NCI-H2196 treated with DMSO at 0.1 percent for 48 hours (cell line): Measurements from ENCODE around the gene RNF130.
"Not testable (repeated sequence)": the region's sequence is repeated elsewhere in the genome, so short reads cannot be mapped to it uniquely, and the experiment has no call there.

ENCODE experiments used
- DNase-seq: peaks from one replicate; lab custom pipeline; 2025; ENCODE audit not compliant: unreplicated experiment; lab: John Stamatoyannopoulos, UW

RNF130 gene

DNA sequence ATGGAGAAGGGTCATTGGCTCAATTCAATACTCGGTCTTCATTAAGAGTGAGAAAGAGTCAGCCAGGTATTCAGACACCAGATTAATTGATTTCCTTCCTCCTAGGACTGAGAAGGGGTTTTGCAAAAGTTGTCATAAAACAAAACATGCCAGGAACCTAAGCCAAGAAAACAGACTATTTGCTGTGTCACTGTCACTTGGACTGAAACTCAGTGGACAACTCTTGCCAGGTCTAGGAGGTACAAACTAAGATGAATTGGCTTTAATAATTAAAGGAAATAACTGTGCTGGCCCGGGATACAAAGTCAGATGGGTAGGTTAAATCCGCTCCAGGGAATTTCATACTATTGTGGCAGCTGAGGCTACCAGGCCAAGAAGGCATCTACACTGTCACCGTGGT, 92.8 kb downstream of the RNF130 start:
- no peak for DNase-seq

DNA sequence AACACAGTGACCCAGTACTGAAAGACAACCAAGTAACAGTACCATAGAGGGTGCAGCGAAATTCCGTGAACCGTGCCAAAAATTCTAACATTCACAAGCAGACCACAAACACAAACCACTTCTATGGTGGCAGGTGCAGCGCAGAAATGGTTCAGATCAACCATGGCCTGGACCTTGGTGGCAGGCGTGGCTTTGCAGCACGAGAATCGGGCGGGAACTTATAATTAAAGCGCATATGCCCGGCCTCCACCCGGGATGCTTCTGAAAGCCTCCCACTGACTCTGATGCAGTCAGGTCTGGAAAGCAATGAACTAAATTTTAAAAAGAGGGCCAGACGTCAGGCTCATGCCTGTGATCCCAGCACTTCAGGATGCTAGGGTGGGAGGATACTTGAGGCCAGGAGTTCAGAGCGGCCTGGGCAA, 95.8 kb downstream of the RNF130 start:
- DNase-seq = no peak

DNA sequence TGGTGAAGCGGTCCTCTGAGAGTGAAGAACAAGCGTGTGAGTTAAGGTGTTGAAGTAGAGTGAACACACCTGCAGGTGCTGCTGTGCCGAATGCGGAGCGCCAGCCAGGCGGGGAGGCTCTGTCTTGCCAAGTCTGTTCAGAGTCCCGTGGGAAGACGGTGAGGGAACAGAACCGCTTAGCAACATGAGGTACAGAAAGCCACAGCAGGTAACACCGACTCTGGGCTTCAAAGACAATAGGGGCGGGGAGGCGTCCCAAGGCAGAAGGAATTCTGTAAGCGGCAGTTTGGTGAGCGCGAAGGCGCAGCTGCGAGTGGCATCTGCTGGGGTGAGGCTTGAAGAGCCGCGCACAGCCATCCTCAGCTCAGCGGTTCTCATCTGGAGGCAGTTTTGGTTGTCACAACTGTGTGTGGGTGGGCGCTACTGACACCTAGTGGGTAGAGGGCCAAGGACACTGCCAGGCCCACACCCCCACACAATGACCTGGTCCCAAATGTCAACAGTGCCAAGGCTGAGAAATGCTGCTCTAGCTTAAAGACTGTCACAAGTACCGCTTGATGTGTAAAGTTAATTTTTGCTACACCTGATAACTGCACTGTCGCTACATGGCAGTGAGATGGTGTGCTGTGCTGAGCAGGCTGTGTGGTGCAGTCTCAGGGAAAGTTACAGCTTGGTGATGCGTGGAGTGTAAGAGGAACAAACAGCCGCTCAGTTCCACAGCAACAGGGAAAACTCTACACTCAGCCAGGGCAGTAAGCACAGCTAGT, 96.4 kb downstream of the RNF130 start:
- no peak for DNase-seq

DNA sequence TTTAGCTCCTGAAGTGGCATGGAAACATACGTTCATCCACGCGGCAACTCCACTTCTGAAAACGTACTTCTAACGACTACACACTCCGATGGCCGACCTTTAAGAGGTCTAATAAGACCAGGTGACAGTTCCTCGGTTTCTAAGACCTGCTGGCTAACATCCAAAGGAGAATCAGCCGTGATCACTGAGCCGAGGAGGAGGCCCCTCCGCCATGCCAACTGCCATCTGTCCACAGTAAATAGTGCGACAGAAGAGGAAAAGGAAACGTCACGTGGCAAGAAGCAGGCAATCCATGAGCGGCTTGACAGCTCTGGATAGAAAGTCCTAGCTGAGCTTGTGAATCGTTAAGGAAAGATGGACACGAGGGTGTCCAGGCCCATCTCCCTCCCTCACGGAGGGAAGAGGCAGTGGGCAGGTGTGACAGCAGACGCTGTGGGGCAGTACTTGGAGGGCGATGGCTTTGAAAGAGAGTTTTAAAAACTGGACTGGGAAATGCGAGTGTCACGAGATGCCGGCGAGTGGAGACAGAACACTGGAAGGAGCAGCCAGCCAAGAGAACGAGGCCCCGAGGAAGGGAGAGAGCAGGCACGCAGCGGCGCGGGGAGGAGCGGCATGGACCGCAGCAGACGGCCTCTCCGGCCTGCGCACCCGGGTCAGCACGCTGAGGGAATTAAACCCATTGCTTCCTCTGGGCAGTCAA, 97.2 kb downstream of the RNF130 start:
- DNase-seq = no peak

DNA sequence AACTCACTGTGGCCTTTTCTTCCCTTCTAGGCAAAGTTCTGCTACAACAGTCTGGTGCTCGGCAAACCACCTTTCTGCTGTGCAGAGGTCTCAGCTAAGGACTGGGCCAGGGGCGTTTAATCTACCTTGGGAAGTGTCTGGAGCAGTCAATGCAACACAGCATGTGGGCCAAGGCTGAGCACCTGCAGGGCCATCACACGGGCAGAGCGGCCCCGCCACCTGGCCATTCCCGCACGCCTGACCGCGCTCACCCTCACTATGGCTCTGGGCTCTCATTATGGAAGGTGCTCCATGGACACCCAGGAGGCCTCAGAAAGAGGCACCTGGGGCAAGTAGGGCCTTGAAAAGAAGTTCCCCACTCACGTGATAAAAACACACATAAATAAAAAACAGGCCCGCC, 98.2 kb downstream of the RNF130 start:
- DNase-seq = no peak

DNA sequence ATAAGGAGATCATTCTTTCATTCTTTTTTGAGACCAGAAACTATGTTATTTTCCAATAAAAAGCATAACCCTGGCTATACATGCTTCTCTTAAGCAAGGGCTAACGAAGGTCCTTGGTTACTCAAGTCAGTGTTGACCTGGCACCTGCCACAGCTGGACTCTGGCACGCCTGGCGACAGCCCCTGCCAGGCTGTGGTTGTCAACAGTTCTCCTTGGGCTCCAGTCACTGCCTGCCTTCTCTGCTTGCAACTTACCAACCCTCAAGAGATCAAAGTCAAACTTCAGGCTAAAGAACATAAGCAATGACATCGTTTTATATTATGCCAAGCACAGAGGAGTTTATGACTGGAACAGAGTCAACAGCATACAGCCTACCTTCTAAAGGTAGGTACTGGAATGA, 102.4 kb downstream of the RNF130 start:
- no peak for DNase-seq

DNA sequence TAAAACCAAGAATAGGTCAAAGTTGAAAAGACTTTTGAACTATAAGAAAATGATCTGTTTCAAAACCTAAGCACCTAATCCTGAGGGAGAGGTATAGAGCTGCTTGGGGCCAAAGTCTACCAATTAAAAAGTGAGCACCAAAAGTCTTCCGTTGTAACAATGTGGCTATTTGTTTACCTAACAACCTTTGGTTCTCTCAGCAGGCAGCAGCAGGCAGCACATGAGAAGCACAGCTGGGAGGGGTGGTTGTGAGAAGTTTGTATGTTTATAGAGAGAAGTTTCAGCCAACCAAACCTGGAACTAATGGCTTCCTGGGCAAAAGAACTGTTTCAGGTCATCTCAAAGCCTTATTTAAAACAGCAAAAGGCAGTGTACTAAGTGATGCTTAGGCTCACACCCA, 104.1 kb downstream of the RNF130 start:
- DNase-seq = no peak

DNA sequence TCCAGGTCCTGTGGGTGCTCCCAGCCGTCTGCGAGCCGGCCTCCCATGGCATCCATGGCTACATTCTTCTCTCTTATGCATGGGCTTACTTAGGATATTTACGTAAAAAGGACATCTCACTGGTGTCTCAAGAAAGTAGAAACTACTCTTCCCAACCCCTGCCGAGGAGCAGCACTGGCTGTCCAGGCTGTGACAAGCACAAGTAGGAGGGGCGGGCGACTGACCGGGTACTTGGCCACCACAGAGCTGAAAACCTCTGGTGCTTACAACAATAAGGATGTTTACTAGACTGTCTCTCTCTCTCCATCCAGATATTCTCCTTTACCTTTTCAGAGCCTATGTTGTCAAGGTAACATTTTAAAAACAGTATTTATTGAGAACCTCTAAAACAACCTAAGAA, 107.5 kb downstream of the RNF130 start:
- DNase-seq = no peak

DNA sequence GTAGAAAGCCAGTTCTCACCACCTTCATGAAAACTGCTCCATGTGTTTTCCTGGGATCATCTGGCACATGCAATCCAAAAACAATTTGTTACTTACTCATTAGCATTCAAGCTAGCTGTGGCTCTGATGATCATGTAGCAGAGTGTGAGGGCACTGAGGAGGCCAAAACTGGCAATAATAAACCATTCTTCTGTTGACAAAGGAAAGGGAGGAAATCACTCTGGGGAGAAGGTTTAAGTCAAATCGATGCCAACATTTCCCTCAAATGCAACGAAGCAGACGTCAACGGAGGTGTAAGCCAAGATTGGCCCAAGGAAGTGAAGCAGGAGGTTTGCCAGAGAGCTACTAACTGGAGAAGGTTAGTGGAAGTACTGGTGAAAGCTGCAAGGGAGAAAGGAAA, 108.2 kb downstream of the RNF130 start:
- DNase-seq = no peak

DNA sequence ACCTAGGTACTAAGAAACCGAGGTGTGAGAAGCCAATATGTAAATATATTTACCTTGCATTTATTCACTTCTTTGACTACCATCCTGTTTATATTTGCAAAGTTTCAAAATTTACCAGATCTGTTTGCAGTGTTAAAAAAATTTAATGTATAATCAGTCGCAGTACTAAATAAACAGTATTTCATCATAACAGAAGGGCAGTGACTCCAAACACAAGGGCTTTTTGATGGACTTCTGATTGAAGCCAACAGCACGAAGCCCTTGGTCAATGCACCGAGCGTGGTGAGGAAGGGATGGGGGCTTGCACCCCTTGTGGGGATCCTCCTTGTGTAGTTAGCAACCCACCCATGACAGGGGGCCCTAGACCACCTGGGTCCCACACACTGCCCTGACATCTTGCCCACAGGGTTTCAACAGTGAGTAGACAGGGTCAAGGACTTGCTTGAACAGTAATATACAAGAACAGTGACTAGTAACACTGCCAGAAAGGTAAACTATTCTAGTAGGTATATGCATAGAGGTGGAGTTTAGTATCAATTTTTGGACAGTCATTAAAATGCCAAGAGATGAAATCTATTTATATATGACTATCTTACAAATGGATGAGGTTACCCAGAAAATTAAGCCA, 111.2 kb downstream of the RNF130 start:
- no peak for DNase-seq

DNA sequence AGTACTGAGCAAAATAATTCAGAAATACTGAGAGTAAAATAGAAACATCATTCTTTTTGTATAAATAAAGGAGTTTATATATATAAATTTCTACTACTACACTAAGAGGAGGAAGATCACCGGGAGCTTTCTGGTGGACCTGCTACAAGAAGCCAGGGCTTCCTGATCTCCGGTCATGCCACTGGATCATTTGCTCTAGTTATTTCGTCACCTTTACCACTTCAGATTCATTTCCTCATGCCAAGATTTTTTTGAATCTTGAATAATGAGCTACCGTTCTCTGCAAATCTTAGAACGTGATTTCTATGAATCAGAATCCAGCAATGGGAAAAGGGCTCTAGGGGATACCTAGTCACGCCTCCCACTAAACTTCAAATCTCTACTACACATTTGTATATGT, 111.9 kb downstream of the RNF130 start:
- no peak for DNase-seq

DNA sequence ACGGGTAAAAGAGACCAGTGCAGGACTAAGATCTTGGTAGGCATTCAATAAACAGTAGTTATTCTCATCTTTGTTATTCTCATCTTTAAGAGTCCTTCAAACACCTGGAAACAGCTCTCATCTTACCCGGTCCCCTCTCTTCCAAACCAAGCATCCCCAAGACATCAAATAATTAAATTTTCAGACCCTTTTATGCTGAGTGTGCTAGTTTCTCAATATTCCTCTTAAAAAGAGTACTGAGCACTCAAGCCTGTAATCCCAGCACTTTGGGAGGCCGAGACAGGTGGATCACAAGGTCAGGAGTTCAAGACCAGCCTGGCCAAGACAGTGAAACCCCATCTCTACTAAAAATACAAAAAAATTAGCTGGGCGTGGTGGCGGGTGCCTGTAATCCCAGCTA, 112.4 kb downstream of the RNF130 start:
- not testable (repeated sequence) for DNase-seq

DNA sequence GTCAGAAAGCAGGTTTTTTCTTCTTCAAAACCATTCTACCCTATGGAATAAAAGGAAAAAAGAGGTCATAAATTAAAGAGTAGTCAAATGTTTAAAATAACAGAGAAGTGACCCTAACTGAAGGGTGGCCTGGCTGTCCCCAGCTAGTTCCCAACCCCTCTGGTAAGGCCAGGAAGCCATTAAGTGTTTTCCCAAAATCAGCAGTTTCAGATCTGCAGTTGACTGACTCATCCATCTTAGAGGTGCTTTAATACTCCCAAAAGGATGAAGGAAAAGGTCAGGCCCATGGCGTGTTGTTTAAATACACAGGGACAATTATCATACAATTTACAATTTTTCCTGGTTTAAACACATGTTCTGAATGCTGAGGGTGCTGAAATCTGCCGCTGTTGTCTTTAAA, 115.9 kb downstream of the RNF130 start:
- DNase-seq = no peak

DNA sequence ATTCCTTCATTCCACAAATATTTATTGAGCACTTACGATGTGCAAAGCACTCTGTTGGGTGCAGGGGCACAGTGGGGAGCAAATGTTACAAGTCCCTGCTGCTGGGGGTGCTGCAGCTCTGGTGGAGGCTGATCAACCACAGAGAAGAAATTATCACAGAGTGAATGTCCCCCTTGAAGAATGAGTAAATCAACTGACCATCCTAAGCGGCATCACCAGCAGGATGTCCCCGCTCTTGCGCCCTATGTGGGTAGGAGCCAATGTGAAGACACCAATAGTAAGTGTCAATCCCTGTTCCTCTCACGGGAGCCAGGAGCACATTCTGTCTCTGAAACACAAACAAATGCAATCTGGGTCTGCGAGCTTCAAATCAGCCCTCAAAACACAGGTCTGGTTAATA, 116.5 kb downstream of the RNF130 start:
- no peak for DNase-seq

DNA sequence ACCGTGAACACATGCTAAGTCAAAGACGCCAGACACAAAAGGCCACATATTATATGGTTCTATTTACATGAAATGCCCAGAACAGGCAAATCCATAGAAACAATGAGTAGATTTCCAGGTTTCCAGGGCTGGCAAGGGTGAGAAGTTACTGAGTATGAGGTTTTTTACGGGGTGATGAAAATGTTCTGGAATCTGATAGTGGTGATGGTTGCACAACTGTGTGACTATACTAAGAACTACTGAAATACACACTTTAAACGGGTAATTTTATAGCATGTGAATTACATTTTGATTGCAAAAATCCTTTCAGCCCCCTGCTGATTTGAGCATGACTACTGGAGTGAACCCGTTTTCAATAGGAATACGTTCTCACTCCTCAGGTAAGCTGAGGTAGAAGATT, 117.1 kb downstream of the RNF130 start:
- no peak for DNase-seq

DNA sequence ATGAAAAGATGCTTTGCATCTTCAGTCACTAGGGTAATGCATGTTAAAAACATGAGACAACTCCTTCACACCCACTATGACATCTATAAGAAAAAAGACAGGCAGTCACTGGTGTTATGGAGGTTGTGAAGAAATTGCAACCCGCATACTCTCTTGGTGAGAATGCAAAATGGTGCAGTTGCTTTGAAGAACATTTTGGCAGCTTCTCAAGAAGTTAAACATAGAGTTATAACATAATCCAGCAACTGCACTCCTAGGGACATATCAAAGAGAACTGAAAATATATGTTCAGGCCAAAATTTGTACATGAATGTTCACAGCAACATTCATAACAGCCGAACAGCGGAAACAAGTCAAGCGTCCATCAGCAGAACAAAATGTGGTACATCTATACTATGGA, 117.6 kb downstream of the RNF130 start:
- DNase-seq = no peak

DNA sequence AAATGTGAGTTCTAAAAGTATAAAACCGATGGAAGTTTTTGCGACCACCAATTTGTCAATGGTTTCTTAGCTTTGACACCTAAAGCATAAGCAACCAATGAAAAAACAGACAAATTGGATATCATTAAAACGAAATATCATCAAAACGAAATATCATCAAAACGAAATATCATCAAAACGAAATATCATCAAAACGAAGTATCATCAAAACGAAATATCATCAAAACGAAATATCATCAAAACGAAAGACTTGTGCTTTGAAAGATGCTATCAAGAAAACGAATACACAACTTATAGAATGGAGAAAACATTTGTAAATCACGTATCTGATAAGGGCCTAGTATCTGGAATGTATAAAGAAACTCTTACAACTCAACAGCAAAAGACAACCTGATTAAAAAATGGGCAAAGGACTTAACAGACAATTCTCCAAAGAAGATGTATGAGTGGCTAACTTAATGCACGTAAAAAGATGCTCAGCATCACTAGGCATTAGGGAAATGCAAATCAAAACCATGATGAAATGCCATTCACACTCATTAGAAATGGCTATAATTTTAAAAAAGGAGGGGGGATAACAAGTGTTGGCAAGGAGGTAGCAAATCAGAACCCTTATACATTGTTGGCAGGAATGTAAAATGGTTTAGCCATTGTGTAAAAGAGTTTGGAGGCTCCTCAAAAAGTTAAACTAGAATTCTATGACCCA, 134.4 kb downstream of the RNF130 start:
- no peak for DNase-seq

DNA sequence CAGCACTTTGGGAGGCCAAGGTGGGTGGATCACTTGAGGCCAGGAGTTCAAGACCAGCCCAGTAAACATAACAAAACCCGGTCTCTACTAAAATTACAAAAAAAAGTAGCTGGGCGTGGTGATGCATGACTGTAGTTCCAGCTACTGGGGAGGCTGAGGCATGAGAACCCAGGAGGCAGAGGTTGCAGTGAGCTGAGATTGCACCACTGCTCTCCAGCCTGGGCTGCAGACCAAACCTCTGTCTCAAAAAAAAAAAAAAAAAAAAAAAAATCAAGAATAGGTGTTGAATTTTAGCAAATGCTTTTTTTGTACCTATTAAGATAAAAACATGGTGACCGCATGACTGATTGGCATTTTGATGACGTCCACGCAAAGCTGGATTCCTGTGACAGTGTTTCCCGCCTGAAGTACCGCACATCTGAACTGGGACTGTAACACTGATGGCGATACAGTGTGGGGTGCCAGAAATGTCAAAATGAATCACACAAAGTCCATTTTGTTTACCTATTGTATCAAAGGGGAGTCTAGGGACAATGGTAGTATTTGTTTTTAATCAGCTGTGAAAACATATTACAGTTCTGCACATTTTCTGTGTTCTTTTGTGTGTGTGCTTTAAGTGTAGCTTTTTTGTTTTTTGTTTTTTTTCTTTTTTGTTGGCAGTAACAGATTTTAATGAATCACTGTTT, 140.6 kb downstream of the RNF130 start:
- no peak for DNase-seq

DNA sequence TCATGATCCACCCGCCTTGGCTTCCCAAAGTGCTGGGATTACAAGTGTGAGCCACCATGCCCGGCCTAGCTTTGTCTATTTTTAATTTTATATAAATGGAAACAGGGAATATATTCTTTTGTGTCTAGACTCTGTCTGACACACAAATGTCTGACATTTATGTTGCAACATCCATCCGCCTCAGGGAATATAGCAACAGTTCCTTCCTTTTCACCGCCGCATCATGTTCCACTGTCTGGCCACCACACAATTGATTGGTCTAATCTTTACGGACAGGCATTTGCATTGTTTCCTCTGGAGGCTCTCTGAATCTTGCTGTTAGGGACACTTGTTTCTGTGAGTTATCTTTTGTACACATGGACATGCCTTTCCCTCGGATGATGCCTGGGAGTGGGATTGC, 143.7 kb downstream of the RNF130 start:
- no peak for DNase-seq

DNA sequence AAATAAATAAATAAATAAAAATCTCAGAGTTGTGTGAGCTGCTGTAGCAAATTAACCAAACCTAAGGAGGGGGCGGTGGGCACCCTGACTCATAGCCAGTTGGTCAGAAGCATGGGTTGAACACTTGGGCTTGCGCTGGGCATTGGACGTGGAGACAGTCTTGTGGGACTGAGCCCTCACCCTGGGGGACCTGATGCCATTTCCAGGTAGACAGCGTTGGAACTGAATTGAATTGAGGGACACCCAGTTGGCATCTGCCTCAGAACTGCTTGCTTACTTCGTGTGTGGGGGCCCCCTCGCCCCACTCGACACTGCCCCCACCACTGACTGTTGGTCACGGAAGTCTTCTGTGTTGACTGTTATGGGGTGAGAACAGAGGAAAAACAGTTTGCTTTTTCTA, 144.9 kb downstream of the RNF130 start:
- DNase-seq = no peak

DNA sequence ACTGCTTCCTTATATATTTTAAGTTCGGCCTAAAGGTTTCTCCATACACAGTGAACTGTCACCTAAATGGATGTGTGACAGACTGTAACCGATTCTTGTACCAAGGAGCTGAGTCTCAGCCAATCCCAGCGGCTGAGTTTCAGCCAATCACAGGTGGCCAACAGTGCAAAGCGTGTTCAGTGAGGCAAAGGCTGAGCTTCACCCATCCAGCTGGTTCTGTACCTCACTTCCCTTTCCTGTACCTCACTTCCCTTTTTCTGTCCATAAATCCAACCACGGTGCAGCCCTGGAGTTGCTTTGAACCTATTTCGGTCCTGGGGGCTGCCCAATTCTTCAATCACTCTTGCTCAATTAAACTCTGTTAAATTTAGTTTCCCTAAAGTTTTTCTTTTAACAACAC, 148.1 kb downstream of the RNF130 start:
- no peak for DNase-seq
